ENCODE measurements around the gene NRP2. TPM values are rescaled to one million over a fixed set of nuclear protein-coding genes. Genes with fewer than 3 reads are reported as not detected.

The NRP2 gene
- total RNA-seq, 1 donor from 2014 or later = 64.0 TPM

GRCh38 chr2:205772983-205773382 lies 90.7 kb downstream of the NRP2 start:
- intact Hi-C loops (cut with micrococcal nuclease) = no loop called here
- no peak for DNase-seq (ENCODE audit: low spot score)
- no peaks in the 10 kb centered on the region for H3K36me3 Mint-ChIP-seq (ENCODE audit: low read depth)
- H3K9me3 Mint-ChIP-seq = no peaks in the 10 kb centered on the region
- peaks cover 15% of the 10 kb centered on the region for H3K27me3 Mint-ChIP-seq (ENCODE audit: insufficient read depth)
- no peak overlapping the region for H3K27ac Mint-ChIP-seq
- H3K4me1 Mint-ChIP-seq (ENCODE audit: low read depth) = no peaks in the 10 kb centered on the region
- H3K4me3 Mint-ChIP-seq = no peak overlapping the region

- DNase-seq (ENCODE audit: low spot score) = no peak
- Mint-ChIP-seq H3K4me3 (no peak overlapping the region), H3K4me1 (ENCODE audit: low read depth) (no peaks in the 10 kb centered on the region), H3K36me3 (ENCODE audit: low read depth) (no peaks in the 10 kb centered on the region), H3K9me3 (no peaks in the 10 kb centered on the region), H3K27ac (no peak overlapping the region), H3K27me3 (ENCODE audit: insufficient read depth) (peaks cover 15% of the 10 kb centered on the region)
- intact Hi-C loops (cut with micrococcal nuclease) = no loop called here
Observed at GRCh38 chr2:205773989-205774388, 91.7 kb downstream of the NRP2 start.

GRCh38 chr2:205775097-205775877 lies 93.0 kb downstream of the NRP2 start:
- H3K27me3 Mint-ChIP-seq (ENCODE audit: insufficient read depth) = peaks cover 12% of the 10 kb centered on the region
- no peak for DNase-seq (ENCODE audit: low spot score)
- no peak overlapping the region for H3K4me3 Mint-ChIP-seq
- no peaks in the 10 kb centered on the region for H3K9me3 Mint-ChIP-seq
- H3K36me3 Mint-ChIP-seq (ENCODE audit: low read depth) = no peaks in the 10 kb centered on the region
- intact Hi-C loops (cut with micrococcal nuclease) = no loop called here
- no peak overlapping the region for H3K27ac Mint-ChIP-seq
- H3K4me1 Mint-ChIP-seq (ENCODE audit: low read depth) = peaks cover under 1% of the 10 kb centered on the region

- peak; percentile 12 for DNase-seq (ENCODE audit: low spot score)
- Mint-ChIP-seq H3K27ac (no peak overlapping the region), H3K4me1 (ENCODE audit: low read depth) (peaks cover 9% of the 10 kb centered on the region), H3K9me3 (no peaks in the 10 kb centered on the region), H3K36me3 (ENCODE audit: low read depth) (no peaks in the 10 kb centered on the region), H3K4me3 (no peak overlapping the region), H3K27me3 (ENCODE audit: insufficient read depth) (peaks cover 9% of the 10 kb centered on the region)
- intact Hi-C loops (cut with micrococcal nuclease) = loop anchor here (1.0 kb wide), 2 partner anchors 37 to 109 kb away; no protein-coding TSS in a partner anchor
Observed at GRCh38 chr2:205776139-205776538, 93.8 kb downstream of the NRP2 start.

- no peak overlapping the region for H3K27ac Mint-ChIP-seq
Observed at GRCh38 chr2:205776720-205777119, 94.4 kb downstream of the NRP2 start.

GRCh38 chr2:205778356-205778755 lies 96.1 kb downstream of the NRP2 start:
- peaks cover 7% of the 10 kb centered on the region for H3K27me3 Mint-ChIP-seq (ENCODE audit: insufficient read depth)
- no peak overlapping the region for H3K4me3 Mint-ChIP-seq
- no peak overlapping the region for H3K27ac Mint-ChIP-seq
- H3K4me1 Mint-ChIP-seq (ENCODE audit: low read depth) = peaks cover 12% of the 10 kb centered on the region
- DNase-seq (ENCODE audit: low spot score) = no peak
- no peaks in the 10 kb centered on the region for H3K36me3 Mint-ChIP-seq (ENCODE audit: low read depth)
- no peaks in the 10 kb centered on the region for H3K9me3 Mint-ChIP-seq
- intact Hi-C loops (cut with micrococcal nuclease) = no loop called here

More at GRCh38 chr2:205776720-205777119, 94.4 kb downstream of the NRP2 start:
- Mint-ChIP-seq H3K36me3 (ENCODE audit: low read depth) (no peaks in the 10 kb centered on the region), H3K9me3 (no peaks in the 10 kb centered on the region), H3K27me3 (ENCODE audit: insufficient read depth) (peaks cover 9% of the 10 kb centered on the region), H3K4me3 (no peak overlapping the region), H3K4me1 (ENCODE audit: low read depth) (peaks cover 12% of the 10 kb centered on the region)
- intact Hi-C loops (cut with micrococcal nuclease) = loop anchor here (1.0 kb wide), 2 partner anchors 37 to 109 kb away; no protein-coding TSS in a partner anchor
- no peak for DNase-seq (ENCODE audit: low spot score)

GRCh38 chr2:205780645-205781044 lies 98.3 kb downstream of the NRP2 start:
- H3K9me3 Mint-ChIP-seq = no peaks in the 10 kb centered on the region
- intact Hi-C loops (cut with micrococcal nuclease) = no loop called here
- peaks cover 12% of the 10 kb centered on the region for H3K4me1 Mint-ChIP-seq (ENCODE audit: low read depth)
- no peaks in the 10 kb centered on the region for H3K36me3 Mint-ChIP-seq (ENCODE audit: low read depth)
- no peak overlapping the region for H3K27ac Mint-ChIP-seq
- H3K4me3 Mint-ChIP-seq = no peak overlapping the region
- H3K27me3 Mint-ChIP-seq (ENCODE audit: insufficient read depth) = peaks cover 4% of the 10 kb centered on the region
- no peak for DNase-seq (ENCODE audit: low spot score)

GRCh38 chr2:205781244-205781931 lies 99.1 kb downstream of the NRP2 start:
- H3K36me3 Mint-ChIP-seq (ENCODE audit: low read depth) = no peaks in the 10 kb centered on the region
- peaks cover 12% of the 10 kb centered on the region for H3K4me1 Mint-ChIP-seq (ENCODE audit: low read depth)
- no peak for DNase-seq (ENCODE audit: low spot score)
- H3K27ac Mint-ChIP-seq = no peak overlapping the region
- H3K27me3 Mint-ChIP-seq (ENCODE audit: insufficient read depth) = peaks cover 4% of the 10 kb centered on the region
- no peak overlapping the region for H3K4me3 Mint-ChIP-seq
- no peaks in the 10 kb centered on the region for H3K9me3 Mint-ChIP-seq
- intact Hi-C loops (cut with micrococcal nuclease) = no loop called here

- H3K36me3 Mint-ChIP-seq (ENCODE audit: low read depth) = no peaks in the 10 kb centered on the region
- intact Hi-C loops (cut with micrococcal nuclease) = no loop called here
Observed at GRCh38 chr2:205782941-205783340, 100.6 kb downstream of the NRP2 start.

GRCh38 chr2:205783872-205784499 lies 101.7 kb downstream of the NRP2 start:
- peaks cover 6% of the 10 kb centered on the region for H3K27me3 Mint-ChIP-seq (ENCODE audit: insufficient read depth)
- H3K36me3 Mint-ChIP-seq (ENCODE audit: low read depth) = no peaks in the 10 kb centered on the region
- no peak overlapping the region for H3K4me3 Mint-ChIP-seq
- no peaks in the 10 kb centered on the region for H3K9me3 Mint-ChIP-seq
- no peak for DNase-seq (ENCODE audit: low spot score)
- H3K4me1 Mint-ChIP-seq (ENCODE audit: low read depth) = peaks cover 12% of the 10 kb centered on the region
- no peak overlapping the region for H3K27ac Mint-ChIP-seq
- intact Hi-C loops (cut with micrococcal nuclease) = no loop called here

More at GRCh38 chr2:205782941-205783340, 100.6 kb downstream of the NRP2 start:
- no peaks in the 10 kb centered on the region for H3K9me3 Mint-ChIP-seq
- H3K4me1 Mint-ChIP-seq (ENCODE audit: low read depth) = peaks cover 12% of the 10 kb centered on the region
- DNase-seq (ENCODE audit: low spot score) = no peak
- H3K4me3 Mint-ChIP-seq = no peak overlapping the region
- H3K27ac Mint-ChIP-seq = no peak overlapping the region
- peaks cover 6% of the 10 kb centered on the region for H3K27me3 Mint-ChIP-seq (ENCODE audit: insufficient read depth)

- Mint-ChIP-seq H3K27me3 (ENCODE audit: insufficient read depth) (peaks cover 6% of the 10 kb centered on the region), H3K9me3 (no peaks in the 10 kb centered on the region), H3K27ac (no peak overlapping the region), H3K4me3 (no peak overlapping the region), H3K36me3 (ENCODE audit: low read depth) (no peaks in the 10 kb centered on the region), H3K4me1 (ENCODE audit: low read depth) (peaks cover 8% of the 10 kb centered on the region)
- DNase-seq (ENCODE audit: low spot score) = no peak
- intact Hi-C loops (cut with micrococcal nuclease) = no loop called here
Observed at GRCh38 chr2:205785507-205786260, 103.4 kb downstream of the NRP2 start.

- H3K27me3 Mint-ChIP-seq (ENCODE audit: insufficient read depth) = peaks cover 6% of the 10 kb centered on the region
- H3K36me3 Mint-ChIP-seq (ENCODE audit: low read depth) = no peaks in the 10 kb centered on the region
- DNase-seq (ENCODE audit: low spot score) = no peak
- H3K27ac Mint-ChIP-seq = no peak overlapping the region
- no peaks in the 10 kb centered on the region for H3K4me1 Mint-ChIP-seq (ENCODE audit: low read depth)
- no peaks in the 10 kb centered on the region for H3K9me3 Mint-ChIP-seq
- H3K4me3 Mint-ChIP-seq = no peak overlapping the region
- intact Hi-C loops (cut with micrococcal nuclease) = no loop called here
Observed at GRCh38 chr2:205786976-205787375, 104.7 kb downstream of the NRP2 start.

Measured in activated T-helper 1 cell treated with anti-CD3 and anti-CD28 coated beads, Interleukin-12 subunit alpha, Interleukin-12 subunit beta, Interleukin-2, Interleukin-4 antibody, amounts not matched to agents 30 ng/mL and 10 ng/mL and 1 ng/mL, durations not matched to agents 14 hours and 24 hours and 36 hours (primary cell).